Liver (tissue), 3 donors: ENCODE results near the gene PPP1R36.

ENCODE experiments used
- TF ChIP-seq, protein P1 (sequence below): fragments of 150-350 bp; IDR thresholded peaks from 2 replicates; pipeline ENCODE4 v1.5.1; 2017; ENCODE audit warnings: improper control_type of control experiment, low read depth, low read length; ENCODE audit not compliant: missing input control
- TF ChIP-seq, protein P2 (sequence below): IDR thresholded peaks from 2 replicates; pipeline ENCODE4 v1.6.1; 2016; ENCODE audit warnings: antibody characterized with exemption, mild to moderate bottlenecking
- TF ChIP-seq, protein P3 (sequence below): IDR thresholded peaks from 2 replicates; pipeline ENCODE4 v1.6.1; 2016; ENCODE audit warnings: antibody characterized with exemption
- donor health status: healthy.
- donor health status: healthy.

DNA sequence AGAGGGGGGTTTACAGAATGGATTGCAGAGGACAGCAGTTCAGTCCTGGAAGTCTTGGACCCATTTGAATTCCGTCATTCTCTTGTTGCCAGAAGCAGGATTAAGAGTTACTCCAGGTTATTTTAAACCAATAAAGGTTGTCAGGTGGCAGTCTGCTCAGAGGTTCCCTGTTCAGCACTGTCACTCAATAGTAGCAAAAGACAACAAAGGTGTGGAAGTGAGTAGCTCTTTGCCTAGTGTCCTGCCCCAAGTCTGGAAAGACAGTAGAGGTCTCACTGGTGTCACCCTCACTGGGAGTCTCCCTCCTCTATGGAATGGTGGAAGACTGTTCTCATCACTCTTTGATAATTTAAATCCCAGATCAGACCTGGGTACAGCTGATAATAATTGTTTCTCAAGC is 81.0 kb downstream of the PPP1R36 start:
- TF ChIP-seq, protein P1, sequence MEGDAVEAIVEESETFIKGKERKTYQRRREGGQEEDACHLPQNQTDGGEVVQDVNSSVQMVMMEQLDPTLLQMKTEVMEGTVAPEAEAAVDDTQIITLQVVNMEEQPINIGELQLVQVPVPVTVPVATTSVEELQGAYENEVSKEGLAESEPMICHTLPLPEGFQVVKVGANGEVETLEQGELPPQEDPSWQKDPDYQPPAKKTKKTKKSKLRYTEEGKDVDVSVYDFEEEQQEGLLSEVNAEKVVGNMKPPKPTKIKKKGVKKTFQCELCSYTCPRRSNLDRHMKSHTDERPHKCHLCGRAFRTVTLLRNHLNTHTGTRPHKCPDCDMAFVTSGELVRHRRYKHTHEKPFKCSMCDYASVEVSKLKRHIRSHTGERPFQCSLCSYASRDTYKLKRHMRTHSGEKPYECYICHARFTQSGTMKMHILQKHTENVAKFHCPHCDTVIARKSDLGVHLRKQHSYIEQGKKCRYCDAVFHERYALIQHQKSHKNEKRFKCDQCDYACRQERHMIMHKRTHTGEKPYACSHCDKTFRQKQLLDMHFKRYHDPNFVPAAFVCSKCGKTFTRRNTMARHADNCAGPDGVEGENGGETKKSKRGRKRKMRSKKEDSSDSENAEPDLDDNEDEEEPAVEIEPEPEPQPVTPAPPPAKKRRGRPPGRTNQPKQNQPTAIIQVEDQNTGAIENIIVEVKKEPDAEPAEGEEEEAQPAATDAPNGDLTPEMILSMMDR = no peak
- TF ChIP-seq, protein P2, sequence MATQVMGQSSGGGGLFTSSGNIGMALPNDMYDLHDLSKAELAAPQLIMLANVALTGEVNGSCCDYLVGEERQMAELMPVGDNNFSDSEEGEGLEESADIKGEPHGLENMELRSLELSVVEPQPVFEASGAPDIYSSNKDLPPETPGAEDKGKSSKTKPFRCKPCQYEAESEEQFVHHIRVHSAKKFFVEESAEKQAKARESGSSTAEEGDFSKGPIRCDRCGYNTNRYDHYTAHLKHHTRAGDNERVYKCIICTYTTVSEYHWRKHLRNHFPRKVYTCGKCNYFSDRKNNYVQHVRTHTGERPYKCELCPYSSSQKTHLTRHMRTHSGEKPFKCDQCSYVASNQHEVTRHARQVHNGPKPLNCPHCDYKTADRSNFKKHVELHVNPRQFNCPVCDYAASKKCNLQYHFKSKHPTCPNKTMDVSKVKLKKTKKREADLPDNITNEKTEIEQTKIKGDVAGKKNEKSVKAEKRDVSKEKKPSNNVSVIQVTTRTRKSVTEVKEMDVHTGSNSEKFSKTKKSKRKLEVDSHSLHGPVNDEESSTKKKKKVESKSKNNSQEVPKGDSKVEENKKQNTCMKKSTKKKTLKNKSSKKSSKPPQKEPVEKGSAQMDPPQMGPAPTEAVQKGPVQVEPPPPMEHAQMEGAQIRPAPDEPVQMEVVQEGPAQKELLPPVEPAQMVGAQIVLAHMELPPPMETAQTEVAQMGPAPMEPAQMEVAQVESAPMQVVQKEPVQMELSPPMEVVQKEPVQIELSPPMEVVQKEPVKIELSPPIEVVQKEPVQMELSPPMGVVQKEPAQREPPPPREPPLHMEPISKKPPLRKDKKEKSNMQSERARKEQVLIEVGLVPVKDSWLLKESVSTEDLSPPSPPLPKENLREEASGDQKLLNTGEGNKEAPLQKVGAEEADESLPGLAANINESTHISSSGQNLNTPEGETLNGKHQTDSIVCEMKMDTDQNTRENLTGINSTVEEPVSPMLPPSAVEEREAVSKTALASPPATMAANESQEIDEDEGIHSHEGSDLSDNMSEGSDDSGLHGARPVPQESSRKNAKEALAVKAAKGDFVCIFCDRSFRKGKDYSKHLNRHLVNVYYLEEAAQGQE = no peak
- TF ChIP-seq, protein P3, sequence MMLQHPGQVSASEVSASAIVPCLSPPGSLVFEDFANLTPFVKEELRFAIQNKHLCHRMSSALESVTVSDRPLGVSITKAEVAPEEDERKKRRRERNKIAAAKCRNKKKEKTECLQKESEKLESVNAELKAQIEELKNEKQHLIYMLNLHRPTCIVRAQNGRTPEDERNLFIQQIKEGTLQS = no peak
